Activated T-cell treated with anti-CD3 and anti-CD28 coated beads, Interleukin-2, amount 50 U/mL, for 4 hours (primary cell): ENCODE results near the gene DDX23. TPM values are rescaled to one million over a fixed set of nuclear protein-coding genes. Genes with fewer than 3 reads are reported as not detected.

Experiments
- ATAC-seq, 2 donors: fragments of 200-7000 bp; cut with Tn5 transposase; one replicate each; pipeline ENCODE4 v1.10.0; 2021
- DNase-seq: peaks from one replicate; pipeline ENCODE4 v3.0.0-alpha.2; 2020
- H3K27me3 Mint-ChIP-seq: one replicate; pipeline ENCODE4 v1.8.0; 2021; ENCODE audit warnings: low read depth, mixed read lengths
- H3K36me3 Mint-ChIP-seq: one replicate; pipeline ENCODE4 v1.8.0; 2022; ENCODE audit warnings: mixed read lengths; ENCODE audit not compliant: insufficient read depth
- H3K4me1 Mint-ChIP-seq: one replicate; pipeline ENCODE4 v1.8.0; 2021; ENCODE audit warnings: low read depth, mixed read lengths
- H3K4me3 Mint-ChIP-seq: one replicate; pipeline ENCODE4 v1.8.0; 2021; ENCODE audit warnings: mild to moderate bottlenecking, moderate library complexity, mixed read lengths
- H3K9me3 Mint-ChIP-seq: one replicate; pipeline ENCODE4 v1.8.0; 2021; ENCODE audit warnings: mixed read lengths
- total RNA-seq, 3 donors: library from RNA; stranded (reverse); gene quantifications; one replicate each; pipeline ENCODE4 v1.2.1, GENCODE V29; 2021

Gene DDX23
- total RNA-seq = 100 to 1,000 TPM; 117 to 127 (median 126) TPM

GRCh38 chr12:48851883-48852733 lies at the start of gene DDX23:
TSS of gene DDX23 (minus strand) at chr12:48852163. CDS start at chr12:48845782, 6,381 bp downstream.
- no peaks in the 10 kb centered on the region for H3K27me3 Mint-ChIP-seq
- peak within 1 kb of the TSS; percentile 96 for H3K4me3 Mint-ChIP-seq
- ATAC-seq (peak; percentile 97), DNase-seq (peak; percentile 89)
- H3K4me1 Mint-ChIP-seq = peaks cover 34% of the 10 kb centered on the region
- H3K9me3 Mint-ChIP-seq = no peaks in the 10 kb centered on the region
- peaks cover 15% of the 10 kb centered on the region for H3K36me3 Mint-ChIP-seq

GRCh38 chr12:48901278-48901677 lies 49.3 kb upstream of the DDX23 start:
- peaks cover 2% of the 10 kb centered on the region for H3K27me3 Mint-ChIP-seq
- no peak for DNase-seq
- peak; percentile 17 to 51 for ATAC-seq
- no peaks in the 10 kb centered on the region for H3K36me3 Mint-ChIP-seq
- H3K4me1 Mint-ChIP-seq = peaks cover 9% of the 10 kb centered on the region
- H3K4me3 Mint-ChIP-seq = no peak overlapping the region
- H3K9me3 Mint-ChIP-seq = no peaks in the 10 kb centered on the region

- H3K4me3 Mint-ChIP-seq = no peak overlapping the region
- ATAC-seq (no peak), DNase-seq (no peak)
- peaks cover 2% of the 10 kb centered on the region for H3K27me3 Mint-ChIP-seq
- H3K4me1 Mint-ChIP-seq = peaks cover 9% of the 10 kb centered on the region
- H3K36me3 Mint-ChIP-seq = no peaks in the 10 kb centered on the region
- no peaks in the 10 kb centered on the region for H3K9me3 Mint-ChIP-seq
Observed at GRCh38 chr12:48899651-48900050, 47.7 kb upstream of the DDX23 start.

GRCh38 chr12:48894271-48894670 lies 42.3 kb upstream of the DDX23 start:
- Mint-ChIP-seq H3K9me3 (no peaks in the 10 kb centered on the region), H3K27me3 (peaks cover 20% of the 10 kb centered on the region), H3K4me1 (peaks cover 2% of the 10 kb centered on the region), H3K4me3 (no peak overlapping the region), H3K36me3 (no peaks in the 10 kb centered on the region)
- DNase-seq (no peak), ATAC-seq (no peak)

GRCh38 chr12:48890657-48891418 lies 38.9 kb upstream of the DDX23 start:
- Mint-ChIP-seq H3K27me3 (peaks cover 20% of the 10 kb centered on the region), H3K9me3 (no peaks in the 10 kb centered on the region)
- peak; percentile 72 for DNase-seq

GRCh38 chr12:48889679-48890078 lies 37.7 kb upstream of the DDX23 start:
- H3K9me3 Mint-ChIP-seq = no peaks in the 10 kb centered on the region
- peaks cover 20% of the 10 kb centered on the region for H3K27me3 Mint-ChIP-seq
- no peaks in the 10 kb centered on the region for H3K36me3 Mint-ChIP-seq
- ATAC-seq = no peak
- H3K4me1 Mint-ChIP-seq = peaks cover 2% of the 10 kb centered on the region
- no peak overlapping the region for H3K4me3 Mint-ChIP-seq
- no peak for DNase-seq

More at GRCh38 chr12:48890657-48891418, 38.9 kb upstream of the DDX23 start:
- H3K36me3 Mint-ChIP-seq = no peaks in the 10 kb centered on the region
- H3K4me3 Mint-ChIP-seq = no peak overlapping the region
- ATAC-seq = peak; percentile 98 to 99
- H3K4me1 Mint-ChIP-seq = peaks cover 2% of the 10 kb centered on the region

GRCh38 chr12:48883305-48884161 lies 31.6 kb upstream of the DDX23 start:
- Mint-ChIP-seq H3K4me1 (peaks cover 4% of the 10 kb centered on the region), H3K9me3 (no peaks in the 10 kb centered on the region), H3K36me3 (no peaks in the 10 kb centered on the region), H3K4me3 (no peak overlapping the region), H3K27me3 (peaks cover 25% of the 10 kb centered on the region)
- DNase-seq (no peak), ATAC-seq (no peak)

GRCh38 chr12:48882972-48883304 lies 31.0 kb upstream of the DDX23 start:
- ATAC-seq (no peak), DNase-seq (no peak)
- H3K9me3 Mint-ChIP-seq = no peaks in the 10 kb centered on the region
- peaks cover 25% of the 10 kb centered on the region for H3K27me3 Mint-ChIP-seq
- H3K4me1 Mint-ChIP-seq = peaks cover 4% of the 10 kb centered on the region
- H3K4me3 Mint-ChIP-seq = no peak overlapping the region
- H3K36me3 Mint-ChIP-seq = no peaks in the 10 kb centered on the region

- DNase-seq = no peak
- H3K4me1 Mint-ChIP-seq = peaks cover 4% of the 10 kb centered on the region
- no peaks in the 10 kb centered on the region for H3K9me3 Mint-ChIP-seq
- H3K27me3 Mint-ChIP-seq = peaks cover 25% of the 10 kb centered on the region
- no peak overlapping the region for H3K4me3 Mint-ChIP-seq
- no peak for ATAC-seq
- H3K36me3 Mint-ChIP-seq = no peaks in the 10 kb centered on the region
Observed at GRCh38 chr12:48882315-48882687, 30.3 kb upstream of the DDX23 start.

- Mint-ChIP-seq H3K4me3 (no peak overlapping the region), H3K27me3 (peaks cover 25% of the 10 kb centered on the region), H3K4me1 (peaks cover 4% of the 10 kb centered on the region)
Observed at GRCh38 chr12:48881686-48882314, 29.8 kb upstream of the DDX23 start.

GRCh38 chr12:48880647-48881046 lies 28.7 kb upstream of the DDX23 start:
- Mint-ChIP-seq H3K27me3 (peaks cover 25% of the 10 kb centered on the region), H3K9me3 (no peaks in the 10 kb centered on the region), H3K36me3 (no peaks in the 10 kb centered on the region), H3K4me3 (no peak overlapping the region), H3K4me1 (peaks cover 4% of the 10 kb centered on the region)
- DNase-seq = no peak
- no peak for ATAC-seq

More at GRCh38 chr12:48881686-48882314, 29.8 kb upstream of the DDX23 start:
- DNase-seq = no peak
- no peak for ATAC-seq
- Mint-ChIP-seq H3K9me3 (no peaks in the 10 kb centered on the region), H3K36me3 (no peaks in the 10 kb centered on the region)

GRCh38 chr12:48878548-48878947 lies 26.6 kb upstream of the DDX23 start:
- no peak for DNase-seq
- H3K4me1 Mint-ChIP-seq = peaks cover 4% of the 10 kb centered on the region
- no peaks in the 10 kb centered on the region for H3K36me3 Mint-ChIP-seq
- no peak overlapping the region for H3K4me3 Mint-ChIP-seq
- no peaks in the 10 kb centered on the region for H3K9me3 Mint-ChIP-seq
- ATAC-seq = no peak
- H3K27me3 Mint-ChIP-seq = peaks cover 25% of the 10 kb centered on the region

GRCh38 chr12:48875944-48876515 lies 24.1 kb upstream of the DDX23 start:
- no peaks in the 10 kb centered on the region for H3K4me1 Mint-ChIP-seq

More at GRCh38 chr12:48875944-48876515, 24.1 kb upstream of the DDX23 start:
- ATAC-seq = no peak
- no peaks in the 10 kb centered on the region for H3K36me3 Mint-ChIP-seq
- H3K9me3 Mint-ChIP-seq = no peaks in the 10 kb centered on the region
- H3K27me3 Mint-ChIP-seq = peaks cover 12% of the 10 kb centered on the region
- no peak for DNase-seq
- no peak overlapping the region for H3K4me3 Mint-ChIP-seq
